ENCODE measurements around the gene PHF23. TPM values are rescaled to one million over a fixed set of nuclear protein-coding genes. Genes with fewer than 3 reads are reported as not detected.

PHF23 gene
- total and polyA plus RNA-seq, 3 experiments from 2014 or later, result 25.8 to 51.9 (median 48.0) TPM

- Mint-ChIP-seq H3K4me3 (peak within 1 kb of the TSS; percentile 81 to 89 (median 85)), H3K4me1 (peaks cover 21 to 32% (median 23%) of the 10 kb centered on the region in 3 donors), H3K36me3 (peaks cover 0 to 18% (median 0%) of the 10 kb centered on the region in 3 donors), H3K9me3 (no peaks in the 10 kb centered on the region), H3K27ac (peak within 1 kb of the TSS in 7 of 8 donors; percentile 64 to 91 (median 81)), H3K27me3 (peaks cover 6 to 8% of the 10 kb centered on the region in 2 donors)
- peak in 1 of 5 donors; percentile 34 for DNase-seq
- Histone ChIP-seq H3K4me3 (ENCODE audit: low read length) (peak within 1 kb of the TSS; percentile 26), H3K36me3 (ENCODE audit: insufficient read depth, low read length) (no peaks in the 10 kb centered on the region), H3K9me3 (ENCODE audit: low read length) (no peaks in the 10 kb centered on the region), H3K4me1 (ENCODE audit: insufficient read depth, low read length) (peaks cover 19% of the 10 kb centered on the region), H3K27ac (ENCODE audit: low read depth, low read length) (peak within 1 kb of the TSS; percentile 28), H3K27me3 (ENCODE audit: insufficient read depth, low read length, poor library complexity, severe bottlenecking) (no peaks in the 10 kb centered on the region)
- POLR2A ChIA-PET, result interaction anchor here (0.6 to 1.1 kb wide), 3 partner anchors 20 to 26 kb away, joined by 3 to 6 read pairs (median 3); no protein-coding TSS in a partner anchor
- CTCF ChIA-PET, result interaction anchor here (1.0 to 1.4 kb wide), 3 partner anchors 20 to 82 kb away, joined by 3 read pairs; partner anchors contain the start of gene GABARAP
Observed at GRCh38 chr17:7262192-7262934, 23.1 kb upstream of the PHF23 start, which contains the start of gene CLDN7. Gene CLDN7, minus strand, starts transcription at chr17:7262478. Its CDS starts 435 bp downstream, at chr17:7262043.

- DNase-seq, result peak in 2 of 5 donors; percentile 25 to 41
- Histone ChIP-seq H3K27me3 (ENCODE audit: insufficient read depth, low read length, poor library complexity, severe bottlenecking) (no peaks in the 10 kb centered on the region), H3K36me3 (ENCODE audit: insufficient read depth, low read length) (no peaks in the 10 kb centered on the region), H3K4me1 (ENCODE audit: insufficient read depth, low read length) (peaks cover 19% of the 10 kb centered on the region), H3K4me3 (ENCODE audit: low read length) (peak overlapping the region; percentile 26), H3K27ac (ENCODE audit: low read depth, low read length) (no peak overlapping the region), H3K9me3 (ENCODE audit: low read length) (no peaks in the 10 kb centered on the region)
- peak overlapping the region in 7 of 8 donors; percentile 51 to 85 (median 69) for H3K27ac Mint-ChIP-seq
- ChIA-PET CTCF (interaction anchor here (1.0 to 1.4 kb wide), 3 partner anchors 20 to 83 kb away, joined by 3 read pairs; partner anchors contain the start of gene GABARAP), POLR2A (interaction anchor here (0.5 to 1.1 kb wide), 4 partner anchors 19 to 35 kb away, joined by 3 to 6 read pairs (median 3); no protein-coding TSS in a partner anchor)
- no peaks in the 10 kb centered on the region for H3K9me3 Mint-ChIP-seq
- H3K36me3 Mint-ChIP-seq, result peaks cover 0 to 26% (median 3%) of the 10 kb centered on the region in 3 donors
- H3K4me3 Mint-ChIP-seq, result peak overlapping the region; percentile 72 to 83 (median 76)
- peaks cover 5 to 6% of the 10 kb centered on the region in 2 donors for H3K27me3 Mint-ChIP-seq
- H3K4me1 Mint-ChIP-seq, result peaks cover 21 to 32% (median 23%) of the 10 kb centered on the region in 3 donors
Observed at GRCh38 chr17:7261379-7262191, 22.3 kb upstream of the PHF23 start.

- H3K9me3 Mint-ChIP-seq, result no peaks in the 10 kb centered on the region
- Histone ChIP-seq H3K27me3 (ENCODE audit: insufficient read depth, low read length, poor library complexity, severe bottlenecking) (no peaks in the 10 kb centered on the region), H3K4me1 (ENCODE audit: insufficient read depth, low read length) (peaks cover 19% of the 10 kb centered on the region), H3K9me3 (ENCODE audit: low read length) (no peaks in the 10 kb centered on the region), H3K27ac (ENCODE audit: low read depth, low read length) (no peak overlapping the region), H3K36me3 (ENCODE audit: insufficient read depth, low read length) (no peaks in the 10 kb centered on the region), H3K4me3 (ENCODE audit: low read length) (peak overlapping the region; percentile 26)
- peaks cover 23 to 32% (median 23%) of the 10 kb centered on the region in 3 donors for H3K4me1 Mint-ChIP-seq
- peaks cover 4 to 5% of the 10 kb centered on the region in 2 donors for H3K27me3 Mint-ChIP-seq
- CTCF ChIA-PET, result interaction anchor here (1.2 to 1.4 kb wide), 2 partner anchors 40 to 44 kb away, joined by 3 read pairs; no protein-coding TSS in a partner anchor
- H3K27ac Mint-ChIP-seq, result peak overlapping the region in 7 of 8 donors; percentile 35 to 78 (median 64)
- peak in 3 of 5 donors; percentile 22 to 50 (median 33) for DNase-seq
- POLR2A ChIA-PET, result interaction anchor here (0.6 to 1.1 kb wide), 2 partner anchors 22 to 1057 kb away, joined by 3 to 6 read pairs; no protein-coding TSS in a partner anchor
- H3K36me3 Mint-ChIP-seq, result peaks cover 2 to 32% (median 3%) of the 10 kb centered on the region in 3 donors
- peak overlapping the region; percentile 41 to 83 (median 61) for H3K4me3 Mint-ChIP-seq
Observed at GRCh38 chr17:7260651-7261378, 21.6 kb upstream of the PHF23 start.

GRCh38 chr17:7260151-7260550, 20.9 kb upstream of the PHF23 start:
- Mint-ChIP-seq H3K9me3 (no peaks in the 10 kb centered on the region), H3K27ac (peak overlapping the region in 6 of 8 donors; percentile 29 to 86 (median 65)), H3K4me3 (peak overlapping the region in 4 of 7 donors; percentile 38 to 59 (median 46)), H3K36me3 (peaks cover 2 to 34% (median 3%) of the 10 kb centered on the region in 3 donors), H3K4me1 (peaks cover 23 to 32% (median 23%) of the 10 kb centered on the region in 3 donors), H3K27me3 (peaks cover 4% of the 10 kb centered on the region in 2 donors)
- Histone ChIP-seq H3K9me3 (ENCODE audit: low read length) (no peaks in the 10 kb centered on the region), H3K27ac (ENCODE audit: low read depth, low read length) (no peak overlapping the region), H3K4me3 (ENCODE audit: low read length) (no peak overlapping the region), H3K27me3 (ENCODE audit: insufficient read depth, low read length, poor library complexity, severe bottlenecking) (no peaks in the 10 kb centered on the region), H3K36me3 (ENCODE audit: insufficient read depth, low read length) (no peaks in the 10 kb centered on the region), H3K4me1 (ENCODE audit: insufficient read depth, low read length) (peaks cover 19% of the 10 kb centered on the region)
- DNase-seq, result no peak
- ChIA-PET POLR2A (interaction anchor here (0.6 to 1.1 kb wide), 2 partner anchors 69 to 1057 kb away, joined by 3 read pairs; partner anchors contain the start of gene NEURL4), CTCF (interaction anchor here (1.4 kb wide), 1 partner anchor 39 kb away, joined by 3 read pairs; no protein-coding TSS in a partner anchor)

- H3K4me1 Mint-ChIP-seq, result peaks cover 23 to 36% (median 23%) of the 10 kb centered on the region in 3 donors
- Histone ChIP-seq H3K36me3 (ENCODE audit: insufficient read depth, low read length) (peaks cover 5% of the 10 kb centered on the region), H3K27ac (ENCODE audit: low read depth, low read length) (no peak overlapping the region), H3K4me3 (ENCODE audit: low read length) (no peak overlapping the region), H3K4me1 (ENCODE audit: insufficient read depth, low read length) (peaks cover 19% of the 10 kb centered on the region), H3K27me3 (ENCODE audit: insufficient read depth, low read length, poor library complexity, severe bottlenecking) (no peaks in the 10 kb centered on the region), H3K9me3 (ENCODE audit: low read length) (no peaks in the 10 kb centered on the region)
- H3K27ac Mint-ChIP-seq, result peak overlapping the region in 5 of 8 donors; percentile 9 to 80 (median 62)
- peaks cover 2 to 40% (median 3%) of the 10 kb centered on the region in 3 donors for H3K36me3 Mint-ChIP-seq
- H3K4me3 Mint-ChIP-seq, result peak overlapping the region; percentile 12 to 56 (median 19)
- no peak for DNase-seq
- ChIA-PET POLR2A (interaction anchor here (1.1 kb wide), 1 partner anchor 70 kb away, joined by 3 read pairs; the partner anchor contains the start of gene NEURL4), CTCF (interaction anchor here (1.4 kb wide), 1 partner anchor 39 kb away, joined by 3 read pairs; no protein-coding TSS in a partner anchor)
- no peaks in the 10 kb centered on the region for H3K9me3 Mint-ChIP-seq
- peaks cover 4% of the 10 kb centered on the region in 2 donors for H3K27me3 Mint-ChIP-seq
Observed at GRCh38 chr17:7259555-7259889, 20.3 kb upstream of the PHF23 start.

- POLR2A ChIA-PET, result interaction anchor here (1.1 kb wide), 1 partner anchor 70 kb away, joined by 3 read pairs; the partner anchor contains the start of gene NEURL4
- Mint-ChIP-seq H3K27me3 (peaks cover 4% of the 10 kb centered on the region in 2 donors), H3K9me3 (no peaks in the 10 kb centered on the region), H3K36me3 (peaks cover 2 to 46% (median 3%) of the 10 kb centered on the region in 3 donors), H3K27ac (peak overlapping the region in 7 of 8 donors; percentile 9 to 80 (median 58)), H3K4me1 (peaks cover 20 to 37% (median 22%) of the 10 kb centered on the region in 3 donors), H3K4me3 (peak overlapping the region; percentile 12 to 56 (median 19))
- CTCF ChIA-PET, result no interaction called here
- H3K4me1 ChIP-seq (ENCODE audit: insufficient read depth, low read length), result peaks cover 19% of the 10 kb centered on the region
- DNase-seq, result no peak
- H3K36me3 ChIP-seq (ENCODE audit: insufficient read depth, low read length), result peaks cover 9% of the 10 kb centered on the region
- no peaks in the 10 kb centered on the region for H3K27me3 ChIP-seq (ENCODE audit: insufficient read depth, low read length, poor library complexity, severe bottlenecking)
- no peak overlapping the region for H3K27ac ChIP-seq (ENCODE audit: low read depth, low read length)
- no peaks in the 10 kb centered on the region for H3K9me3 ChIP-seq (ENCODE audit: low read length)
- H3K4me3 ChIP-seq (ENCODE audit: low read length), result no peak overlapping the region
Observed at GRCh38 chr17:7258731-7259554, 19.7 kb upstream of the PHF23 start.

Measured in CD8-positive, alpha-beta memory T cell (primary cell).